ENCODE measurements around the gene KLF13.

The KLF13 gene

GRCh38 chr15:31336593-31337295 lies 10.1 kb downstream of the KLF13 start:
- peaks cover 98% of the 10 kb centered on the region for H3K79me2 ChIP-seq (ENCODE audit: low read length)
- no peaks in the 10 kb centered on the region for H3K27me3 ChIP-seq (ENCODE audit: low read depth, low read length)
- H3K9me3 ChIP-seq (ENCODE audit: insufficient read depth, low read length): no peaks in the 10 kb centered on the region
- H3K27ac ChIP-seq (ENCODE audit: low read length): no peak overlapping the region
- peaks cover 96% of the 10 kb centered on the region for H4K20me1 ChIP-seq (ENCODE audit: insufficient read depth, low read length)
- H3K4me3 ChIP-seq (ENCODE audit: low read length): no peak overlapping the region
- H3K4me1 ChIP-seq (ENCODE audit: low read length): peaks cover 55% of the 10 kb centered on the region
- no peak for TF ChIP-seq CTCF (IDR thresholded peaks at IDR 0.05; ENCODE audit: low read depth, low read length)
- TF ChIP-seq EZH2phosphoT487 (IDR thresholded peaks at IDR 0.05; ENCODE audit: low read depth): no peak
- H3K9ac ChIP-seq (ENCODE audit: low read length): no peak overlapping the region
- peaks cover 22% of the 10 kb centered on the region for H3K36me3 ChIP-seq (replicated peaks; ENCODE audit: low read depth, low read length)
- no peak overlapping the region for H2AFZ ChIP-seq (ENCODE audit: low read depth, low read length)
- H3K4me2 ChIP-seq (ENCODE audit: low read length): no peak overlapping the region; the same call in 1 of the 2 replicates

- Histone ChIP-seq H3K4me1 (ENCODE audit: low read length) (peaks cover 51% of the 10 kb centered on the region), H3K27me3 (ENCODE audit: low read depth, low read length) (no peaks in the 10 kb centered on the region), H3K79me2 (ENCODE audit: low read length) (peaks cover 98% of the 10 kb centered on the region)
These were observed 10.9 kb downstream of the KLF13 start for GRCh38 chr15:31337352-31338031.

DNA sequence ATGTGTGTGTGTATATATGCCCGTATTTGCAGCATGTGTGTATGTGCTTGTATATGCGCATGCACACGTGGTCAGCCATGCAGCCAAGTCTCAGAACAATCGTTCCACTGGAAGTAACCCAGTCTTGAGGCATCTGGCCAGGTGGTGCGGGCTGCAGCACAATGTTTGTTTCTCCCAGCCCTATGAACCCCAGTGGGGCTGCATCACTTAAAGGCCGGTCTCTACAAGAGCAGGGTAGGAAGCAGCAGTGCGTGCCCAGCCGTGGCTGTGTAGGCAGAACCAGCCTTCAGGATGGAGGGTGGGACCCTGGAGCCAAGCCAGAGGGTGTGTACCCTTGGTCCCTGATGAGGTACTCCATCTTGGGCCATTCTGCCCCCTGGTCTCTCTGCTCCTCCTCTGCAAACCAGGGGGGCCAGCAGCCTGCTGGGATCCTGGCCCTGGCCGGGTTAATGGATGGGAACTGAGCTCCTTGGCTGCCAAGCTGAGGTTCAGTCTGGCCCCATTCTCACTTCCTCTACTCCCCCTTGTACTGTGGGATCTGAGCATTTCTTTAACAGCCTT lies 11.8 kb downstream of the KLF13 start:
- Histone ChIP-seq H3K27ac (ENCODE audit: low read length) (peak overlapping the region; percentile 1; the same call in 1 of the 2 replicates), H3K4me1 (ENCODE audit: low read length) (peaks cover 56% of the 10 kb centered on the region), H3K9ac (ENCODE audit: low read length) (no peak overlapping the region)

More at GRCh38 chr15:31337352-31338031, 10.9 kb downstream of the KLF13 start:
- Histone ChIP-seq H2AFZ (ENCODE audit: low read depth, low read length) (no peak overlapping the region), H4K20me1 (ENCODE audit: insufficient read depth, low read length) (peaks cover 96% of the 10 kb centered on the region), H3K4me3 (ENCODE audit: low read length) (no peak overlapping the region), H3K9ac (ENCODE audit: low read length) (no peak overlapping the region), H3K4me2 (ENCODE audit: low read length) (peak overlapping the region; percentile 64), H3K36me3 (replicated peaks; ENCODE audit: low read depth, low read length) (peaks cover 19% of the 10 kb centered on the region), H3K9me3 (ENCODE audit: insufficient read depth, low read length) (no peaks in the 10 kb centered on the region), H3K27ac (ENCODE audit: low read length) (no peak overlapping the region)
- no peak for TF ChIP-seq CTCF (IDR thresholded peaks at IDR 0.05; ENCODE audit: low read depth, low read length)
- TF ChIP-seq EZH2phosphoT487 (IDR thresholded peaks at IDR 0.05; ENCODE audit: low read depth): no peak

More for the DNA sequence above, 11.8 kb downstream of the KLF13 start:
- peaks cover 96% of the 10 kb centered on the region for H4K20me1 ChIP-seq (ENCODE audit: insufficient read depth, low read length)
- peak overlapping the region; percentile 48 for H3K4me3 ChIP-seq (ENCODE audit: low read length)
- H3K79me2 ChIP-seq (ENCODE audit: low read length): peaks cover 98% of the 10 kb centered on the region
- peak overlapping the region; percentile 64 for H3K4me2 ChIP-seq (ENCODE audit: low read length)
- no peaks in the 10 kb centered on the region for H3K9me3 ChIP-seq (ENCODE audit: insufficient read depth, low read length)
- H3K36me3 ChIP-seq (replicated peaks; ENCODE audit: low read depth, low read length): peaks cover 16% of the 10 kb centered on the region
- no peak overlapping the region for H2AFZ ChIP-seq (ENCODE audit: low read depth, low read length)
- TF ChIP-seq CTCF (IDR thresholded peaks at IDR 0.05; ENCODE audit: low read depth, low read length): no peak
- no peaks in the 10 kb centered on the region for H3K27me3 ChIP-seq (ENCODE audit: low read depth, low read length)
